GM19239 (cell line): ENCODE measurements around the gene STAT5B.
"Not testable (repeated sequence)": the region's sequence is repeated elsewhere in the genome, so short reads cannot be mapped to it uniquely, and the experiment has no call there.

Experiments
- DNase-seq: peaks from one replicate; pipeline ENCODE4 v3.0.0; 2011; ENCODE audit warnings: low spot score; ENCODE audit not compliant: insufficient read length
- FAIRE-seq: peaks from 2 replicates; lab custom pipeline; 2011; peaks lifted over from hg19 to GRCh38; lab: Jason Lieb, UNC

Gene STAT5B

DNA sequence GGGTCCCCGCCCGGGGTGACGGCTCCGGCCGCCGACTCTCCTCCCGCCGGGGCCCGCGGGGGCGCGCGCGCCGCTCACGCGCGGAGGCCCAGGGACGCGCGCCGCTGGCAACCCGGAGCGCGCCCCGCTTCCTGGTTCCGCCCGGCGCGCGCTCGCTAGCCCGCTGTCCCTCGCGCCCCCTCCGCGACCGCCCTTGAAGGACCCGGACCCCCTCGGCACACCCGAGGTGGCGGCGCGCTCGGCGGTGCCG, at the start of gene STAT5B:
Gene STAT5B, minus strand, starts transcription at position 33 of the 250 bp plus-strand sequence. CDS start 44,264 bp downstream, outside the sequence.
- DNase-seq (peak; percentile 93), FAIRE-seq (no peak)

DNA sequence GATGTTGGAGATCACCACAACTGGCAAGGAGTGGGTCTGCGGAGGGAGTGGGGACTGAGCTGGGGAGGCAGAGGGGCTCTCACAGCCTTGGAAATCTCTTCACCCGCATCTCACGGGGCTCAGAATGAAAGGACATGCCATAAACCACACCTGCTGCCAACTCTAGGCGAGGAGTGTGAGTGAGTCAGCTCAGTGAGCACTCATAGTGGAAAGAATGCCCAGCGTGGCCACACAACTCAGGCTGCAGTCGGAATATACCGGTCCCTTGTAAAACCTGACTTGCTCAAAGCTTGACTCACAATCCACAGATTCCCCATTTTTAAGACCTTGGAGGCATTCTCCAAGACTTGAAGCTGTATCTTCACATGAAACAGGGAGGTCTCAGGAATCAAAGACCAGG, 48.8 kb upstream of the STAT5B start:
- FAIRE-seq (no peak), DNase-seq (no peak)

DNA sequence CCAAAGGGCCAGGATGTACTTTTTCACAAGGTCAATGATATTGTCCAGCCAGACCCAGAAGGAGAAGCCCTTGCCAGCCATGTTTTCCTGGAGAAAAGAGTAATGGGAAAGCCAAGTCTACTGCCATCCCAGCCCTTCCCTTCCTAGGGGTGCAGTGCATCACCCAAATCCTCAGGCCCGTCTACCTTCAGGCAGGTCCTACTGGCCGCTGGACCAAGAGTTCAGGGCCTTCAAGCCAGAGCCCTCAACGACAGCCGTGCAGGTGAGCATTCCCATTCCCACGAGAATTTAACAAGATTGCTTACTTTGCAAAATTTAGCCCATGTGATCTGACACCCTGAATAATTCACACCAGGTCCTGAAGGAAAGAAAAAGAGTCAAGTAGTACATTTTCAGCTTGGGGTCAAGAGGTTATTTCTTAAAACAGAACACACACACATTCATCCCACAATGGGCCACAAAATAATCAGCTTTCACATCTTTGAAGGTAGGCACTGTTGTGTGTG, 47.1 kb upstream of the STAT5B start:
- FAIRE-seq: no peak
- DNase-seq: no peak

- FAIRE-seq (peak; percentile 95), DNase-seq (peak; percentile 77)
Observed at GRCh38 chr17:42322382-42323267, 46.4 kb upstream of the STAT5B start.

DNA sequence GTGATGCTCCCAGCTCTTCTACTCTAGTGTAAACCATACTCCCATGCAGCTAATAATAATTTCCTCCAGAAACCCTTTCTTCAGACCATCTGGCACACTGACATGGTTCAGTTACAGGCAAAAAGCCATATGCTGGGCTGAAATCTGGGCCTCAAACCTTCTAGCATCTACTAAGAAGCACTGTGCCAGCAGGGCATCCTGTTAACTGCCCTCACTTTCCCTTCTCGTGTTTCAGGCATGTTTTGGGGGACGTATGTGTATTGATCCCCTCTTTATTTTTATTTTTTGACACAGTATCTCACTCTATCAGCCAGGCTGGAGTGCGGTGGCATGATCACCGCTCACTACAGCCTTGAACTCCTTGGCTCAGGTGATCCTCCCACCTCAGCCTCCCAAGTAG, 45.4 kb upstream of the STAT5B start:
- no peak for DNase-seq
- FAIRE-seq: no peak

DNA sequence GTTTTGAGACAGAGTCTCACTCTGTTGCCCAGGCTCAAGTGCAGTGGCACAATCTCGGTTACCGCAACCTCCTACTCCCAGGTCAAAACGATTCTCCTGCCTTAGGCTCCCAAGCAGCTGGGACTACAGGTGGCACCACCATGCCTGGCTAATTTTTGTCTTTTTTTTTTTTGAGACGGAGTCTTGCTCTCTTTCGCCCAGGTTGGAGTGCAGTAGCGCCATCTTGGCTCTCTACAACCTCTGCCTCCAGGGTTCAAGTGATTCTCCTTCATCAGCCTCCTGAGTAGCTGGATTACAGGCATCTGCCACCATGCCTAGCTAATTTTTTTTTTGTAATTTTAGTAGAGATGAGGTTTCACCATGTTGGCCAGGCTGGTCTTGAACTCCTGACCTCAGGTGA, 41.8 kb upstream of the STAT5B start:
- not testable (repeated sequence) for DNase-seq, FAIRE-seq

- DNase-seq (no peak), FAIRE-seq (no peak)
Observed at GRCh38 chr17:42317266-42317845, 41.2 kb upstream of the STAT5B start.

GRCh38 chr17:42316755-42317154, 40.6 kb upstream of the STAT5B start:
- FAIRE-seq (no peak), DNase-seq (no peak)

DNA sequence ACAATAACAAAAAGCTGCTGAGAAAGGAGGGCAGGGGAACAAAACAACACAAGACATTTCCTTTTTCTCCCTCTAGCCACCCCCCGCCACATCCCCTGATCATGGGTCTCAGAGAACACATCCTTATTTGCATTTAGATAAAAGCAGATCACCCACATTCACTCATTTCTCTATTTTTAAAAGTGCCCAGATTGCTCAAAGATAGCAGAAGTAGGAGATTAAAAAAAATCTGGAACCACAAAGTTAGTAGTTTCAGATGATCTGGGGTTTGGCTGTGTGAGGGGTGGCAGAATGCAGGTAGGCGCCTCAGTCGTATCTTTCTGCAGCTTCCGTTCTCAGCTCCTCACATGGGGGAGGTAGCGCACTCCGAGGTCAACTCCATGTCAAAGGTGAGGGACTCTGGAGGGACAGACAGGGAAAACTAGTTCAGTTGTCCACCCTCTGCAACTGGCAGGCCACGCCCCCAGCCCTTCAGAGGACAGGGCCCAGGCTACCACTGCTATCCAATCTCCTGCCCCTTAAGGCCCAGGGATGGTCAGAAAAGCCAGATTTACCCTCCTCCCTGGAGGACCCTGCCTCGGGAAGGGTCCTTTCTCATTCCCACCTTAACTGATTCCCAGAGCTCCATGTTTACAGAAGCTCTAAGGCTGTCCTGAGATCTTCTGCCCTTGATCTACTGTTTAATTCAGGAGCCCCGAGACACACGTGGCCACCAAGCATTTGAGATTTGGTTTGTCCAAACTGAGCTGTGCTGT, 39.4 kb upstream of the STAT5B start:
- DNase-seq (no peak), FAIRE-seq (peak; percentile 49)

DNA sequence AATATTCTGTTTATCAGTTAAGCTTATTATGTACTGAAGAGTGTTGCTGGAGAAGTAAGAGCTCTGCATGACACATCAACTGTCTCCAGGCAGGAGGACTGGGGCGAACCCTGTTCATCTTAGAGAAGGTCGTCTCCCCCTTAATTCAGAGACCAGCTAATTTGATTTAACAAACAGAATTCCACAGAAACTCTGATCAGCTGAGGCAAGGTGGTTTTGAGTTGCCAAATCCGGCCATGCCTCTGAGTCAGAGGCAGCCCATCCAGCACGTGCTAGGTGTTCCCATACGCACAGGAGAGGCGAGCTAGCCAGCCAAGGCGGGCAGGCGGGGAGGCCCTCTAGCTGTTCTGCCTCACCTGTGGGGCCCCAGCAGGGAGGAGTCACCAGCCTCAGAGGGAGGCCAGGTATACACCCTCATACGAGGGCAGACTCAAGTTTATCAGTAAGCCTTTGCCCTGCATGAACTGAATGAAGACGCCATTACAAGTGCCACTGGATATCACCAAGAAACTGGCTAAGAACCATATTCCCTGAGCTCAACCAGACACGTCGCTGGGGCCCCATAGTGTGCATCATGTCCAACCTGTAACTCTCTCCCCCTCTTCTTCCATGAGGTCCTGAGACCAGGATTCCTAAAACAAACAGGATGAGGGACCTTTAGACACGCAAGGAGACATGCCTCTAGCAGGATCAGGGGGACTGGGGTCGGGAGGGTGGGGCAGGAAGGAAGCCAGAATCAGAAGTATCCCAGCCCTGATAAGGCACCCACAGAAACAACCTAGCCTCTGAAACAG, 37.8 kb upstream of the STAT5B start:
- FAIRE-seq (no peak), DNase-seq (no peak)

DNA sequence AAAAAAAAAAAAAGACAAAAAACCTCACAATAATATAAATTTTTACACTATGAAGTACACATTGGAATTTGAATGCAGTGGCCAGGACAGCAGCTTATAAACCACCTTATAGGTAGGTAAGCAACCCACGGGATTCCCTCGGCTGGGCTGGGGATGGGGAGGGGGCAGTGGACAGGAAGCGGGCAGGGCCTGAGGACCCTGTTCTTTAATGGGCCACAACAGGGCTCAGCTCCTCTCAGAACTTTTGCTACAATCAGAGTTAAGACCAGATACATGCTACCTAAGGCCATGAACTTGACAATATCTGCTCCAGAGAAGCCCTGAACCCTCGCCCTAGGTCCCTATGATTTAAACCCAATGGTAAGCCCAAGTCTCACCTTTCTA, 37.2 kb upstream of the STAT5B start:
- FAIRE-seq (no peak), DNase-seq (no peak)

DNA sequence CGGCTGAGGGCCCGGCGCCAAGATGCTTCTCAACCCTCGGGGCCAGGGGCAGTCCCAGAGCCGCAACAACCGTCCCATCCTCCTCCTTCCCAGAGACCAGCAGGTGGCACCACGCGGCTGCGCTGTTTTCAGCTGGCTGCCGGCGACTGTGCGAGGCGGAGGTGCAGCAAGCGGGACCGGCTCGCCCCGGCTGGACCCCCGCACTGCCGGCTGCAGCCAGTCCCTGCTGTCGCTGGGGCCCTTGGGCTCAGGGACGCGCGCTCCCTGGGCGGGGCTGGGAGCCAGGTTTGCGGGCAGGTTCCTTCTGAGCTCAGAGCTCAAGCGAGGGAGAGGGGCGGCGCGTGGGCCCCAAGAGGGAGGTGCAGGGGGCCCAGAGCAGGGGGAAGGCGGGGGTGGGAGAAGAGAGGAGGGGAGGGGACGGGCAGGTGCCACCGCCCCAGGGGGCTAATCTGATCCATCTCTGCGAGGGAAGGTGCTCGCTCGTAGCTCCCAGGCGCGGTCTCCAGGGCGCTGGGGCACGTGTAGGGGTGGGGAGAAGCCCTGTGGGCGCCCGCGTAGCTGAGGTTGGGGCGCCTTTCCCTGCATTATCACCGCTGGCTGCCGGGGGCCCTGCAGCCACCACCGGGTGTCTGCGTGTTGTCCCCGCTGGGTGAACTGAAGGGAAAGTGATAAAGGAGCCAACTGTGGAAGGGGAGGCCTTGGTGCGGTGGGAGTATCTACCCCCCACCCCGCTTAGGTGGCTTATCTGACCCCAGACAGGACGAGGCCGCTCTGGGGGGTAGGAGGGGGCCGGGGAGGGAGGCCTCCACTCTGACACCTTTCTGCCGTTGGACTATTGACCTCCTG, 36.3 kb upstream of the STAT5B start:
- DNase-seq: peak; percentile 76
- FAIRE-seq: peak; percentile 76

DNA sequence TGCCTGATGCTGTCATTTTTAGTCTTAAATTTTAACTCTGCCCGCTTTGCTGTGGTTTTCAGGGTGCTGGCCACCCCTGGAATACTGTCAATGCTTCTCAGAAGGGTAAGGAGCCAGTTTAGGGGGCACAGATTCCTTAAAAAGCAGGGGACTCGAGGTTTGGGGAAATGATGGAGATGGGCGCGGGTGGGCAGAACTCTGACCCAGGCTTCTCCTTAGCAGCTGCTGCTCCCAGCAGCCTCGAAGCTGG, 35.8 kb upstream of the STAT5B start:
- FAIRE-seq (peak; percentile 11), DNase-seq (no peak)

GRCh38 chr17:42311240-42312034, 35.2 kb upstream of the STAT5B start:
- no peak for DNase-seq
- no peak for FAIRE-seq

DNA sequence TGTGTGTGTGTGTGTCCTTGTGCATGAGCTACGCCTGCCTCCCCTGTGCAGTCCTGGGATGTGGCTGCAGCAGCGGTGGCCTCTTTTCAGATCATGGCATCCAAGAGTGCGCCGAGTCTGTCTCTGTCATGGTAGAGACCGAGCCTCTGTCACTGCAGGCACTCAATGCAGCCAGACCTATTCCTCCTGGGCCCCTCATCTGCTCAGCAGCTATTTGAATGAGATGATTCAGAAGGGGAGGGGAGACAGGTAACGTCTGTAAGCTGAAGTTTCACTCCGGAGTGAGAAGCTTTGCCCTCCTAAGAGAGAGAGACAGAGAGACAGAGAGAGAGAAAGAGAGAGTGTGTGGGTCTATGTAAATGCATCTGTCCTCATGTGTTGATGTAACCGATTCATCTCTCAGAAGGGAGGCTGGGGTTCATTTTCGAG, 34.6 kb upstream of the STAT5B start:
- no peak for DNase-seq
- FAIRE-seq: no peak

GRCh38 chr17:42309986-42310786, 34.0 kb upstream of the STAT5B start:
- DNase-seq (no peak), FAIRE-seq (no peak)

GRCh38 chr17:42309142-42309541, 33.0 kb upstream of the STAT5B start:
- DNase-seq (no peak), FAIRE-seq (no peak)

- no peak for DNase-seq
- FAIRE-seq: no peak
Observed at GRCh38 chr17:42308446-42308845, 32.3 kb upstream of the STAT5B start.
